HG03521 (cell line): Measurements from ENCODE around the gene CCDC80.
A peak's percentile ranks its signal among the peaks of the same experiment; 100 is the strongest.

Source experiments
- ATAC-seq: cut with Tn5 transposase; IDR thresholded peaks from one replicate; pipeline ENCODE4 v1.9.1; 2021; ENCODE audit warnings: mild to moderate bottlenecking, moderate library complexity; ENCODE audit not compliant: unreplicated experiment

Gene CCDC80

DNA sequence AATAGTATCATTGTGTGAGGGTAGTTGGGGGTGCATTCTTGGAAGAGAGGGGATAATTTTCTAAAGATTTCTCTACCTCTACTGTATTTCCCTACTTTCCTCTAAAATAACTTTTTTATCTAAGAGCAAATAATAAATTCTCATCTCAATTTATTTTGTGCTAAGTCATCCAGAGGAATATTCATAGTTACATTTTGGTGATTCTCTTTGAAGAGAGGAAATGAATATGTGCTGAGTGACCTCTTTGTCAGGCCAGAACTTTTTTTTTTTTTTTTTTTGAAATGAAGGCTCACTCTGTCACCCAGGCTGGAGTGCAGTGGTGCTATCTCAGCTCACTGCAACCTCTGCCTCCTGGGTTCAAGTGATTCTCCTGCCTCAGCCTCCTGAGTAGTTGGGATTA is 15.1 kb upstream of the CCDC80 start:
- no peak for ATAC-seq

DNA sequence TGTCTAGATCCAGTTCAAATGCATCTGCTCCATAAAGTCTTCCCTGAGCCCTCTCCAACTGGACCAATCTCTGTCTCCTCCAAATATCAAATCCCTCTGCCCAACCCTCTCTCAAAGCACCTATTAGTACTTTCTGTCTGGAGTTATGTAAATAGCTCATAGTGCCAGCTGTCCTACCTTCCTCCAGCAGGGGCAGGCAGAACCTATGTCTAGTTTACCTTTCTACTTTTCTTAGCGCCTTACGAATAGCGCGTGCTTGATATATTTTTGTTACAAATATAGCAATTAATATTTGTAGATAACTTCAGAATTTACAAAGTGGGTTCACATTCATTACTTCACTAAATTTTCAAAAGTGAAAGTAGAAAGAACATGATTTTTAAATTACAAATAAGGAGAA is 14.0 kb upstream of the CCDC80 start:
- no peak for ATAC-seq

DNA sequence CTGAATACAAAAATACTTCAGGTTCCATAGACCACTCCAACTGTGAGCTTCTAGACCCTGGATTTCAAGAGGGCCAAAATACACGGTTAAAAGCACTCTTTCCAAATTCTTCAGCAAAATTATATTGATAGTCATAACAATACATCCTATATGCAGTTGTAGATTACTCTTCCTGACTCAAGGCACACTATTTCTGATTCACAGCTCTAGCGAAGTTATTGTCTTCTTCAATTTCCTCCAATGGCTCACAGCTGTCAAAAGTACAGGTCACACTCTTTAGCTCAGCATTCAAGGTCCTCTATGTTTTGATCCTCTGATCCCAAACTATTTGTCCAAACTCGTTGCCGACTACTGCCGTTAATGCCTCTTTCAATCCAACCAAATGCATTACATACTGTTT is 13.5 kb upstream of the CCDC80 start:
- no peak for ATAC-seq

DNA sequence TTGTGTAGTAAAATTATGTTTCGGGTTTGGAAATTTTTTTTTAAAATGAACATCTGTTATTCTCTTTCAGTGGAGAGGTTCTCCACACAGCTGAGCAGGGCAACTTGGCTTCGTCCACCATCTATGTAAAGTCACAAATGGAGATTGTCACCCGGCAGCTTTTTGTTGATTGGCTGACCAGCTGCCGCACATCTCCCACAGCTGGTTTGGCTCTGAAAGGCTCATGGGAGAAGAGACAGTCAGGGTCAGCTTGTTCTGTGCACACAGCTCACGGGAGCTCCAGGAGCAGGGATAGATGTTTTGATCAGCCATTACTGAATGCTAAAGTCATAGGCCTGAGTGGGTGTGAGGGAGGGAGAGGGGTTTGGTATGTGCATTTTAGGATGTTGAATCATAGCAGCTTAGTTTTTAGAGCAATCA is 12.9 kb upstream of the CCDC80 start:
- ATAC-seq, result no peak

DNA sequence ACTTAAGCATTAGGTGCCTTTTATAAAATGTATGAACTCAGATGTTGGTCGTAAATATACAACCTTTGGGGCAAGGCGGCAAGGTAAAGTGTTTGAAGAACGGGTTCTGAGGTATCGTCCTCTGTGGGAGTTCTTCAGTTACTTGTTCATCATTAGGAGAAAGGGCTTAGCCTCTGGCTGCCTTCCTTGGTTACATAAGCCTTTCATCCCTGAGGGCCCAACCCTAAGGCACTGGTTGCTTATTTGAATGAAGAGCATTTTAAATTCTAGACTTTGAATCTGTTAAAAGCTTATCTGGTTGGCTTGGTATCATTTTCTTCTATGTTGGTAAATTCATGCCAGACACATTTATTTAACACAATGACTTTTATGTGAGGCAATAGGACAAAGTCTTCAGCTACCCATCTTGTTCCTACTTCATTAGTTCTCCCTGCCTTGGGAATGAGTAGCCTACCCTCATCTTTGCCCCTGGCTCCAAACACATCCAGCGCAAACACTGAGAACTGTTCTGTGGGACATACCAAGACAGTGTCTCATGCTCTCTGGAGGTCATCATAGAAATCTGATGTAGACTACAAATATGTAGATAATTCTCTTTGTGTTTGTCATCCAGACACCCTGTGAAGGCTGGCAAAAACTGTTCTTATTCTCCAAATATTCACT is 12.4 kb upstream of the CCDC80 start:
- no peak for ATAC-seq

DNA sequence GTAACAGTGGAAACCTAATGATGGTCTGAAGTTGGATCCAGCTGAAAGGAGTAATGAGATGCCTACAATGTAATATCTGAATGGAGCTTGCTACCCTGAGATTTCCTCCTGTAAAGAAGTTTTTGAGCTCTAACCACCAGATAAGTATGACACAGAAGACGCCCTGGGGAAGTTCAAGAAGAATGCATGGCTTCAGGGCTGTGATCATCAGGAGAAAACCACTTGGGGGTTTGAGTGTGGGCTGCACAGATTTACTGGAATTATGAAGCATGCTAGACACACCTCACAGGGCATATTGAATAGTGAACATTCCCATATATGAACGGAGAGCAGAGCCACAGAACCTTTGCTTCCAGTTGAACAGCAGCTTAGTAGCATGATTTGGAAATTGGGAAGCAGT is 10.6 kb upstream of the CCDC80 start:
- ATAC-seq, result no peak

DNA sequence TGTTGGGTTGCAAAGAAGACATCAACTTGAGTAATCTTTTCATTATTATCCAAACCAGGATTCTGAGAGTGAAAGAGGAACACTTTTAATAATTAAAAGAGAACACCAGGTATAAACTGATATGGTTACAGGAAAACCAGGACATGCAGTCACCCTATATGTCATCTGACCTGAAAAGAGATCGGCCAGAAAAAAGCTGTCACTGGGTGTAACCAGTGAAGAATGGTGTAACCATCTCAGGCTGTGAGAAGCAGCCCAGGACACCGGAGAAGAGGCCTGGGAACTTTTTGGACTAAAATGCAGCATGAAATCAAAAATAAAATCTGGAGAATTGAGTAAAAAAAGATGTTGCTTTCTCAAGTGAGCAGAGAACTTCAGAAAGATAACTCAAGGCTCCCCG is 10.1 kb upstream of the CCDC80 start:
- ATAC-seq, result no peak

DNA sequence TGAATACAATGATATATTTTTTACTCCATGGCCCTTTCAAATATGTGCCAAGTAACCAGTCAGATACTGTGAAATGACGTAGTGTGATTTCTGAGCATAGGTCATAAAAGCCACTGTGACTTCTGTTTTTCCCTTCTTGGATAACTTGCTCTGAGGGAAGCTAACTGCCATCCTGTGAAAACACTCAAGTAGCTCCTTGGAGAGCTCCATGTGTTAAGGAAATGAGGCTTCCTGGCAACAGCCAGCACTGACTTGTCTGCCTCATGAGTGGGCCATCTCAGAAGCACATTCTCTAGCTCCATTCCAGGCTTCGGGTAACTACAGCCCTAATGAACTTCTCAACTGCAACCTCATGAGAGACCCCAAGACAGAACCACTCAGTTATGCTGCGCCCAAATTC is 9.5 kb upstream of the CCDC80 start:
- ATAC-seq, result no peak

DNA sequence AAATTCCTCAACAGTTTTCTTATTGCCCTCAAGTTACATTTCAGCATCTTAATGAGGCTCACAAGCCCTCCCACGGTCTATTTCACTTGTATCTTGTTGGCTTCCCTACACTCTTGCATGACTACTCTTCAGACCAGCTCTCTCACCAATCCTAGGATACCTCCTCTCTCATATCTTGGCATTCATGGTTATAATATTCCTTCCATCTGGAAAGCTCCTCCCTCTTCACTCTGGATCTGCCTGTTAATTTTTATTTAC is 8.5 kb upstream of the CCDC80 start:
- ATAC-seq, result no peak

DNA sequence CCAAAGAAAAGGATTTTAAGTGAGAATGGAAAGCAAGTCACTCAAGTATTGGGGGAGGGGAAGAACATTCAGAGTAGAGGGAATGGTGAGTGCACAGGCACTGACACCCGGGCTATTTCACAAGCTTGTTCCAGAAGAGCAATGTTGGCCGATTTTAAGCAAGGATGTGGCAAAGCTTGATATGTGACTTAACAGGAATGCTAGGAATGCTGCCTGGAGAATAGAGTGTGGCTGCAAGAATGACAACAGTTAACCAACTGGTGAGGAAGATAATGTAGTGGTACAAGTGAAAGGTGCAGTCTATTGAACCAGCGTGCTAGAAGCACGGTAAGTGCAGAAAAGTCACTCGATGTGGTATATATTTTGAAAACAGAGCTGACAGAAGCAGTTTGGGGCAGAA is 6.2 kb upstream of the CCDC80 start:
- no peak for ATAC-seq

DNA sequence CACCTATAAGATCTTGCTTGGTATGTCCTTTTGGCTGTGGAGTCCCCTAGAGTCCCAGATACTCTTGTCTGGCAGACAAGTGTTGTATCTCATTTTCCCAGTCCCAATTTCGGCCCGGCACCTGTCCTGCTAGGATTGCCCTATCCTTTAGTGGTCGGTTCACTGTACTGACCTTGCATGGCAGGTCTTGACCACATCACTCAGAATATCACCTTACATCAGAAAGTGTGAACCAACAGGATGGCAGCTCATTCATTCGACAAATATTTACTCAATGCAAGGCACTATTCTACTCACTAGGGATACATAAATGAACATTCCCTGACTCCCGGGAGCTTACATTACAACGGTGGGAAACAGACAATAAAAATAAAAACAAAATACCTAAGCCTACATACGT is 5.7 kb upstream of the CCDC80 start:
- no peak for ATAC-seq

DNA sequence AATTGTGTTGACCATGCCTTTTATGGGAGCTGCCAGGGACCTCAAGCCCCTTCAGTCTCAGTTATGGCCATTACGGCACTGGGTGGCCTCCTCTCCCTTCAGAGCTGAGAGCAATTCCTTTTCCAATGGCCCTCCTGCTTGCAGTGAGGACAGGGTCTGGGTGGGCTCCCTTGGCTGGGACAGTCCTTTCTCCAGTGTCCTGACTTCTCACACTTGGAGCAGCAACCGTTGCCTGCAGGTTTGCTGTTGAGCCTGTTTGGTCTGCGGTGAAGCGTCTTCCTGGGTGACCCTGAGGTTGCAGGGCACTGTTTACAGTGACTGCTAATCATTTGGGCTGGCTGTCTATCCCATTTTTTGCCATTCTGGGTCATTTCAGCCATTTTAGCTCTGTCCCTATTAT is 3.5 kb upstream of the CCDC80 start:
- ATAC-seq, result no peak

DNA sequence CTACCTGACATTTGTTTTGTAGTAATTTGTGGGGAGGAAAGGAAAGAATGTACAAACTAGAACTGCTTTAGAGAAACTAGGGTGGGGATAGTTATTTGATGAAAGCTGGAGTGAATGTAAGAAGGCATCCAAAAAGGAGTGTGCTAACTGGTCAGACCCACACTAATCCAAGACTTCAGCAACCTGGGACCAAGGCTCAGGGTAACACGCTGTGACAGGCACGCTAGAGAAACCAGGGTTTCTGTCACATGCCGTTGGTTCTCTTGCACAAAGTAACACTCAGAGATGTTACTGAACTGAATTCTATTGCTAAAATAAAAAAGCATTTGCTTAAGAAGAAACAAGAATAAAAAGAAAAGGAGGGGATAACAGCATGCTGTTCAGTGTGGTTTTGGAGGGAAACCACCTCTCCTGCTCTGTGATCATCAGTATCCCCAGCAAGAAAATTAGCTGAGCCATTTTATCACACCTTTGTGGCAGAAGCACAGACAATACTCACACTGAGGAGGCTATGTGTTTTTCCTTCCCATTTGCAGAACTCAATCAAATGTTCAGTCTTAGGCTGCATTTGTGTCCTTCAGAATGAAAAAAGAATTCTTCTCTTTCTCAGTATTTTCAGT is 2.8 kb upstream of the CCDC80 start:
- ATAC-seq, result no peak

DNA sequence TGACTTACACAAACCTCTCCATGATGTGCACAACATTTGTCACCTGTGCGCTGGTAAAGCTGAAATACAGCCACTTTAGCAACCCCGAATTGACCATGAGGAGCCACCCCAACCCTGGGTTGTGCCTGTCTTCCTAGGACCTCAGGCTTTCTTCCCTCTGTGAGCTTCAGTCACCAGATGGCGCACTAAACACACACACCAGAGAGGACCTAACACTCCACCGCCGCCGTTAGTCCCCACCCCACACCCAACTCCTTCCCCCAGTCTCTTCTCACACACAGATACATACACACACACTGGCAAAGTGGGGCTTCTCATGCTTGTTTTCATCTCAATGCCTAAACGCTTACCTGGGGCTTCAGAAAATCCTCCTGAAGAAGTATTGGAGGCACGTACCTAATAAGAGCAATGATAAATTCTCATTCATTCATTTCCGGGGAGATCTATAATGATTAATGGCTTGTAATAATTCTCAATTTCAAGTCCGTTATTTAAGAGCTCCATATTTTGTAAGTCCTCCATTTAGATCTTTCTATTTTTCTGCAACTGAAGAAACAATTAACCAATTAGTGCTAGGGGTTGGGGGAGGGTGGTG is 2.1 kb upstream of the CCDC80 start:
- peak; percentile 81 for ATAC-seq

DNA sequence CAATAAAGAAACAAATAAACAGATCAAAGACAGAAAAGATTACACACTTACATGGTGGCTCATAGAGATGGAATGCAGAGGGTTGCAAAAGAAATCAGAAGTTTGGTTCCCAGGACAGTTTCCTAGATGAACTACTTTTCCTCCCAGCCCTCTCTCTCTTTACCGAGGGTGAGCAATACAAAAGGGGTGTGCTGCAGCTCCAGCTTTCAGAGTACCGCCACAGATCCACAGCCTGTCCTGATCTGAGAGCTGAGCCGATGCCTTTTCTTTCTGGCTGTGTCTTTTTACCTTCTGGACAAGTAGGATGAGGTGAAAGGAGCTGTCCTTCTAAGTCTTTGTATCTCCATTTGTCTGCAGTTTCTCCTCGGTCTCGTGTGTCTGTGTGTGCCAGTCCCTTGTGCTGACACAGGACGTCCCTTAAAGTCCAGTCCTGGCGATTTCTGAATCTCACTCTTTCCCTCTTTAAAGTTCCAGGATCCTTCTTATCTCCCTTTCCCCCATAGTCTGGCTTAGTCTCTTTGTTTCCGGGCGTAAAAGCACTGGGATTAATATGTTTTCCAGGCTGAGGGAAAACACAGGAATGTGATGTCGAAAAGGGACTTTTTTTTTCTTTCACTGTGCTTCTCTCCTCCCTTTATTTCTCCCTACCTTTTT is 540 bp downstream of the CCDC80 start:
- ATAC-seq, result no peak

DNA sequence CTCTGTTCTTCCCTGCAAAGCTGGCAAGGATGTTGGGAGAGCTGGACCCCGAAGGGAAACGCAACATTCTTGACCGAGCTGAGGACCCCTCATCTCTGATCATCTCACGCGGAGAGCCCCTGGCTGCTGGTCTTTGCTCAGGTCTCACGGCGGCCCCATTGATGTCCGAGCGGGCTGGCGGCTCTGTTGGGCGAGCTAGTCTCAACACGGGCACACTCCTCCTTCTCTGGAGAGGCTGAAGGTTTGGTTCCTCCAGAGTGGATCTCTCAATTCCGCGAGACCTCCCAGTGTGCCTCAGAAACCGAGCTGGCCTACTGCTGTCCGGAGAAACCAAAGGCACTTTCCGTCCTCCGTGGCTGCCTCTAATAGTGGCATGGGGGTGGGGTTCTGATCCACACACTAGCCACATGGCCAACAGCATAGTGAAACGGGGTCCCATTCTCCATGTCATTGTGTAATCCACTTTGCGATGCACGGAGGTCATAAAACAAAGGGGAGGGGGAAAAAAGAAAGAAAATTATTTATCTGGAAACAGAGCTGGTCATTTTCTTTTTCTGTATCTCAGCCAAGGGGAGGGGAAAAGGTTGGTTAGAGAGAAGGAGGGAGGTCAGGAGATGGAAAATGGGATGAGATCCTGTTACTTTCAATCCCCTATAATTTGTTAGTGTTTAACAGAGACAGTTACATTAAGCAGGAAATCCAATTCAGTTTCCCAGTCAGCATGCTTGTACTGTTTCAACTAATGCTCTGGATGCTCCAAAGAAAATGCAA is 1.3 kb downstream of the CCDC80 start:
- ATAC-seq, result no peak

DNA sequence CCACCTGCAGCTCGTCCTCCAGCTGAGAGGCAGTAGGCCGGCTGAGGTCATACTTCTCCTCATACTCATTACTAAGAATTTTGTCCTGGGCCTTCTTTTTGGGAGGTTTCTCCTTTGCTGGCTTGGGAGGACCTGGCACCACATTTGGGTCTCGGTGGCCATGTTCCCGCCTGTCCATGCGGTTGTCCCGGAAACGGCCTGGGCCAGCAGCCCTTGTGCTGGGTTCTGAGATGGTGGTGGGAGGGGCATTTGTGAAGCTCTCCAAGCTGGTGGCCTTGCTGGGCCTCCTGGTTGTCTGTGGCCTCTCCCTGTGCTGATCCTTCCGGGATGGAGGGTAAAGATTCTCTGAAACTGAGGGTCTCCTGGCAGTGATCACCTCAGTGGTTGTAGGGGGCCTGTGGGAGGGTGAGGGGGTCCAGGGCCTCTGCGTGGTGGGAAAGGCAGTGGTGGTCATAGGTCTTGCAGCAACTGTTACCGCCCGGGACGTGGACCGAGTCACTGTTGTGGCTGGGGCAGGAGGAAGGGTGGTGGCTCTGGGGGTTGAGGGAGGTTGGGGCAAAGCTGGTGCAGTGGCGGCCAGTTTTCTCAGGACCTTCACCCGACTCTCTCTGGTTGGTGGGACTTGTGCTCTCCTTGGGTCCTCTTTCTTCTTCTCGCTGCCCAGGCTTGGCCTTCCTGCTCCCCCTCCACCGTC is 2.5 kb downstream of the CCDC80 start:
- ATAC-seq, result no peak

DNA sequence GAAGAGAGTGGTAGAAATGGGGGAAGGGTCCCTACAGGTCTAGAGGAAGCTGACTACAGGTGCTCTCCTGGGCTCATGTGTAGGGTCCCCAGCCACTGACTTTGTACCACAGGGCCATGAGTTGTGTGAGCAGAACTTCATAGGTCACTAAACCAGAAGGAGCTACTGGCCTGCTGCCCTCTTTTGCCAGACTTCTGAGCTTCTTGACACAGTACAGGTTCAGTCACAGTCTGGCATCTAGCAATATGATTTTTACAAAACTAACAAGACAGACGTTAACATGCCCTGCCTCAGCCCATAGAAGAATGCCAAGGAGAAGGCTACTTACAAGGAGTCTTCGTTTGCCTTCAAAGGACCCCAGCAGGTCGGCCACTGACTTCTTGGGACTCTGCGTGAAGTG is 3.2 kb downstream of the CCDC80 start:
- ATAC-seq, result no peak

DNA sequence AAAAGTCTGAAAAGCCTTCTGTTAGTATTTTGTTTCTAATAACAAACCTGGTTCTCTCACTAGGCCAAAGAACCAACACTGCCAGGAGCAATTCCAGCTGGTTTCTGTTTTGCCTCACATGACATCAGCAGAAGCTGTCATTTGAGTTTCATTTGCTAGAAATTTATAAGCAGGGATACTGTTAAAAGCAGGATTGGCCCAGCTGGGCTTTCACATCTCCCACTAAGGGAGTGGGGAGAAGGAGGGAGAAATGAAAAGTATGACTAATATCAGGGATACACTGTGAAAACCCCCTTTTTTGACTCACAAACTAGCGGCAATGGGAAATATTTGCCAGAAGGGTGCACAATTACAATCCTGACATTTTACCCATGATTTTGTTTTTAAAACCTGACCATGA is 5.3 kb downstream of the CCDC80 start:
- no peak for ATAC-seq

DNA sequence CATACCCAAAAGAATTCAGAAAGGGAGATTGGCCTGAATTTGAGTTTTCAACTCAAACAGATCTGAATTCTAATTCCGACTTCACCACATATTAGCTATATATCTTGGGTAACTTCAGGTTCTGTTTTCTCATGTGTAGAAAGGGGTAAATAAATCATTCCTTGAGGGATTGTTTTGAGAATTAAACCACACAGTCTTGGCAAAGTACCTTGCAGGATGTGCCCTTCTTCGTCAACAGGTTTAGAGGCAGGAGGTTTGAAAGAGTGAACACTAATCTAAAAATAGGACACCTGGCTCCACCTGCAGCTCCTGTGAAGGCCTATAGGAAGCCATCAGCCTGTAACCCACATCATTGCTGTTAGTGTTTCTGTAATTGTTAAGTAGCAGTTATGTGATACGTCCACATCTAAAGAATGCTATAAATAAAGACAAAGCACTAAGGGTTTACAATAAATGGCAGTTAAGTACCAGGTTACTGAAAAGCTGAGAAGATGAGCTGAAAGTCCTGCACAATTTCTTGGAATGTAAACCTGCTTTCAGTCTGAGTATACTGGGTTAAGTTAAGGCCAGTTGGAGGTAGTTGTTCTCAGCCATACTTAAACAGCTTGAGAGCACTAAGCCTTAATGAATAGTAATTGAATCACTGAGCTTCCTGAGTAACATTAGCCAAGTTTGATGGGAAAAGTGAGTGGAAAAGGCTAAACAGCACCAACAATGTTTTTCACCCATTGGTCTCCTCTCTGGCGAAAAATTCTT is 6.0 kb downstream of the CCDC80 start:
- no peak for ATAC-seq
